IMR-90 (cell line): ENCODE data around the gene RSU1.

Experiments used
- BHLHE40 ChIP-seq: fragments of 150-350 bp; IDR thresholded peaks from 2 replicates; pipeline ENCODE4 v1.6.1; 2016; ENCODE audit warnings: mild to moderate bottlenecking, low read depth, low read length
- CEBPB ChIP-seq: IDR thresholded peaks from 2 replicates; pipeline ENCODE4 v1.6.1; 2012; ENCODE audit warnings: low read depth, low read length, improper control_type of control experiment
- CHD1 ChIP-seq: IDR thresholded peaks from 2 replicates; pipeline ENCODE4 v1.6.1; 2012; ENCODE audit warnings: low read depth, low read length, improper control_type of control experiment
- FOS ChIP-seq: fragments of 150-350 bp; IDR thresholded peaks from 2 replicates; pipeline ENCODE4 v1.6.1; 2016; ENCODE audit warnings: low read depth, low read length
- MAFK ChIP-seq: IDR thresholded peaks from 2 replicates; pipeline ENCODE4 v1.6.1; 2012; ENCODE audit warnings: low read depth, low read length, improper control_type of control experiment
- MXI1 ChIP-seq: IDR thresholded peaks from 2 replicates; pipeline ENCODE4 v1.6.1; 2012; ENCODE audit warnings: low read depth, mild to moderate bottlenecking, low read length, moderate library complexity, borderline replicate concordance
- POLR2A ChIP-seq: IDR thresholded peaks from 2 replicates; pipeline ENCODE4 v1.6.1; 2012; ENCODE audit warnings: mild to moderate bottlenecking, low read depth, low read length
- RAD21 ChIP-seq: IDR thresholded peaks from 2 replicates; pipeline ENCODE4 v1.6.1; 2012; ENCODE audit warnings: low read length, improper control_type of control experiment
- RCOR1 ChIP-seq: IDR thresholded peaks from 2 replicates; pipeline ENCODE4 v1.6.1; 2012; ENCODE audit warnings: mild to moderate bottlenecking, low read length, improper control_type of control experiment; ENCODE audit not compliant: insufficient replicate concordance
- RFX5 ChIP-seq: IDR thresholded peaks from 2 replicates; pipeline ENCODE4 v1.8.0; 2012; ENCODE audit warnings: low read depth, mild to moderate bottlenecking, low read length, moderate library complexity
- SMC3 ChIP-seq: fragments of 150-350 bp; IDR thresholded peaks from 2 replicates; pipeline ENCODE4 v1.6.1; 2016; ENCODE audit warnings: low read depth, mild to moderate bottlenecking, antibody characterized with exemption, low read length, moderate library complexity
- TF ChIP-seq, protein P1 (sequence below): conservative IDR thresholded peaks from 2 replicates; pipeline ENCODE4 v1.5.1; 2012; ENCODE audit warnings: mild to moderate bottlenecking, low read depth, low read length, improper control_type of control experiment
- TF ChIP-seq, protein P2 (sequence below): fragments of 150-350 bp; IDR thresholded peaks from 2 replicates; pipeline ENCODE4 v1.6.1; 2017; ENCODE audit warnings: mild to moderate bottlenecking, antibody characterized with exemption, low read length, low read depth
- TF ChIP-seq, protein P3 (sequence below): fragments of 150-350 bp; IDR thresholded peaks from 2 replicates; pipeline ENCODE4 v1.6.1; 2016; ENCODE audit warnings: low read depth, mild to moderate bottlenecking, low read length, moderate library complexity, borderline replicate concordance

DNA sequence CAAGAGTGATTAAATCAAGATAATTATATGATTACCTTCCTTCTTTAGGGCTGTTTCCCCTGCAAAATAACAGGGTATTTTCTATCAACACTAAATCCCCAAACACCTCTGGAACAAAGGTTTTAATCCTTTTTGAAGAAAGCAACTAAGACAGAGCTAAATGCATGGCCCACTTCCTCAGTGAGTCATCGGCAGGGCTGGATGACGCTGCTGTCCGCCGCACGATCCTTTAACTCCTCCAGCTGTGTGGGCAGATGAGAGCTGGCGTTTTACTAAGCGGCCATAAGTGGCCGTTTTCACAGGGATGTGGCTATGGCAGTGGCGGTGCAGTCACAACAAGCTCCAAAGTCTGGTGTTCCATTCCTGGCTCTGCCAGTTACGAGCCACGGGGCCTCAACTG, 219.6 kb downstream of the RSU1 start:
- TF ChIP-seq, protein P1, sequence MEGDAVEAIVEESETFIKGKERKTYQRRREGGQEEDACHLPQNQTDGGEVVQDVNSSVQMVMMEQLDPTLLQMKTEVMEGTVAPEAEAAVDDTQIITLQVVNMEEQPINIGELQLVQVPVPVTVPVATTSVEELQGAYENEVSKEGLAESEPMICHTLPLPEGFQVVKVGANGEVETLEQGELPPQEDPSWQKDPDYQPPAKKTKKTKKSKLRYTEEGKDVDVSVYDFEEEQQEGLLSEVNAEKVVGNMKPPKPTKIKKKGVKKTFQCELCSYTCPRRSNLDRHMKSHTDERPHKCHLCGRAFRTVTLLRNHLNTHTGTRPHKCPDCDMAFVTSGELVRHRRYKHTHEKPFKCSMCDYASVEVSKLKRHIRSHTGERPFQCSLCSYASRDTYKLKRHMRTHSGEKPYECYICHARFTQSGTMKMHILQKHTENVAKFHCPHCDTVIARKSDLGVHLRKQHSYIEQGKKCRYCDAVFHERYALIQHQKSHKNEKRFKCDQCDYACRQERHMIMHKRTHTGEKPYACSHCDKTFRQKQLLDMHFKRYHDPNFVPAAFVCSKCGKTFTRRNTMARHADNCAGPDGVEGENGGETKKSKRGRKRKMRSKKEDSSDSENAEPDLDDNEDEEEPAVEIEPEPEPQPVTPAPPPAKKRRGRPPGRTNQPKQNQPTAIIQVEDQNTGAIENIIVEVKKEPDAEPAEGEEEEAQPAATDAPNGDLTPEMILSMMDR: no peak
- TF ChIP-seq POLR2A (no peak), RAD21 (no peak), CHD1 (no peak), BHLHE40 (no peak), RFX5 (no peak), MXI1 (no peak), MAFK (no peak), FOS (no peak), RCOR1 (no peak), SMC3 (no peak), CEBPB (no peak)
- TF ChIP-seq, protein P2, sequence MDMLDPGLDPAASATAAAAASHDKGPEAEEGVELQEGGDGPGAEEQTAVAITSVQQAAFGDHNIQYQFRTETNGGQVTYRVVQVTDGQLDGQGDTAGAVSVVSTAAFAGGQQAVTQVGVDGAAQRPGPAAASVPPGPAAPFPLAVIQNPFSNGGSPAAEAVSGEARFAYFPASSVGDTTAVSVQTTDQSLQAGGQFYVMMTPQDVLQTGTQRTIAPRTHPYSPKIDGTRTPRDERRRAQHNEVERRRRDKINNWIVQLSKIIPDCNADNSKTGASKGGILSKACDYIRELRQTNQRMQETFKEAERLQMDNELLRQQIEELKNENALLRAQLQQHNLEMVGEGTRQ: no peak
- TF ChIP-seq, protein P3, sequence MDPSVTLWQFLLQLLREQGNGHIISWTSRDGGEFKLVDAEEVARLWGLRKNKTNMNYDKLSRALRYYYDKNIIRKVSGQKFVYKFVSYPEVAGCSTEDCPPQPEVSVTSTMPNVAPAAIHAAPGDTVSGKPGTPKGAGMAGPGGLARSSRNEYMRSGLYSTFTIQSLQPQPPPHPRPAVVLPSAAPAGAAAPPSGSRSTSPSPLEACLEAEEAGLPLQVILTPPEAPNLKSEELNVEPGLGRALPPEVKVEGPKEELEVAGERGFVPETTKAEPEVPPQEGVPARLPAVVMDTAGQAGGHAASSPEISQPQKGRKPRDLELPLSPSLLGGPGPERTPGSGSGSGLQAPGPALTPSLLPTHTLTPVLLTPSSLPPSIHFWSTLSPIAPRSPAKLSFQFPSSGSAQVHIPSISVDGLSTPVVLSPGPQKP: no peak
